Body of pancreas (tissue), 4 donors: ENCODE measurements around the gene TMEM38A. TPM values are rescaled to one million over a fixed set of nuclear protein-coding genes. Genes with fewer than 3 reads are reported as not detected.
"Not testable (repeated sequence)": the region's sequence is repeated elsewhere in the genome, so short reads cannot be mapped to it uniquely, and the experiment has no call there.

ENCODE experiments used
- ATAC-seq: fragments of 150-250 bp; one replicate; pipeline ENCODE4 v1.9.1; 2016
- DNase-seq, 4 donors: peaks; one replicate each; pipeline ENCODE4 v3.0.0-alpha.2; 2019
- H3K27ac ChIP-seq, 4 donors: fragments of 200-600 bp; sonication (generic); 1 replicate in 3 of 4; 2 replicates in 1 of 4; pipeline versions ENCODE4 v1.5.1 to v1.6.1; 2016 to 2019; ENCODE audit warnings: mild to moderate bottlenecking in 1 of 4, mixed read lengths in 1 of 4, moderate library complexity in 1 of 4
- H3K27me3 ChIP-seq, 2 donors: fragments of 200-600 bp; sonication (generic); one replicate each; pipeline ENCODE4 v1.6.0; 2016; ENCODE audit warnings: mild to moderate bottlenecking in 1 of 2
- H3K36me3 ChIP-seq, 2 donors: fragments of 200-600 bp; sonication (generic); replicated peaks in 1 of 2; 2 replicates each; pipeline ENCODE4 v1.5.1; 2016; ENCODE audit warnings: low read depth in 2 of 2; ENCODE audit not compliant: insufficient read depth in 1 of 2
- H3K4me1 ChIP-seq: fragments of 200-600 bp; sonication (generic); one replicate; pipeline ENCODE4 v1.6.0; 2016
- H3K4me3 ChIP-seq, 2 donors: fragments of 200-600 bp; sonication (generic); 1 replicate in 1 of 2; 2 replicates in 1 of 2; pipeline ENCODE4 v1.5.1; 2016 to 2019
- H3K9me3 ChIP-seq, 3 donors: fragments of 200-600 bp; sonication (generic); 1 replicate in 2 of 3; 2 replicates in 1 of 3; pipeline ENCODE4 v1.5.1; 2016
- POLR2A ChIP-seq, 3 donors: fragments of 450-650 bp; IDR thresholded peaks; one replicate each; pipeline ENCODE4 v1.6.1; 2016; ENCODE audit warnings: antibody characterized with exemption in 3 of 3, mild to moderate bottlenecking in 2 of 3
- WGBS, 2 donors: methylation state at CpG; one replicate each; pipeline ENCODE4 v1.1.5; 2017; 5-methylcytosine and 5-hydroxymethylcytosine counted together
- intact Hi-C: fragments of 100-400 bp; cut with DNase I; formaldehyde crosslinking; loops from one replicate; pipeline ENCODE4 v1.15.1; 2023
- total RNA-seq, 2 donors: library from RNA; depleted of rRNA; stranded (reverse); fragments of >200 nt; gene quantifications; one replicate each; pipeline ENCODE4 v1.1.0, GENCODE V29; 2016
- TF ChIP-seq, protein P1 (sequence below), 7 experiments: fragments of 450-650 bp in 4 of 7; fragments of 200-600 bp in 3 of 7; sonication (generic) in 3 of 7; IDR thresholded peaks; one replicate each; pipeline ENCODE4 v1.5.1; 2016 to 2019; ENCODE audit warnings: antibody characterized with exemption in 7 of 7

TMEM38A gene
- total RNA-seq, 2 donors from 2014 or later, result 2.9 to 3.3 TPM

- H3K27me3 ChIP-seq, result no peaks in the 10 kb centered on the region
- no peak overlapping the region for H3K27ac ChIP-seq
- WGBS, 2 donors, result 21% methylated on average over 13 to 14 of the region's 14 CpGs
- no peaks in the 10 kb centered on the region for H3K9me3 ChIP-seq
- peaks cover 10% of the 10 kb centered on the region for H3K4me1 ChIP-seq
- TF ChIP-seq POLR2A (IDR thresholded peaks at IDR 0.05), result no peak
- TF ChIP-seq, protein P1, sequence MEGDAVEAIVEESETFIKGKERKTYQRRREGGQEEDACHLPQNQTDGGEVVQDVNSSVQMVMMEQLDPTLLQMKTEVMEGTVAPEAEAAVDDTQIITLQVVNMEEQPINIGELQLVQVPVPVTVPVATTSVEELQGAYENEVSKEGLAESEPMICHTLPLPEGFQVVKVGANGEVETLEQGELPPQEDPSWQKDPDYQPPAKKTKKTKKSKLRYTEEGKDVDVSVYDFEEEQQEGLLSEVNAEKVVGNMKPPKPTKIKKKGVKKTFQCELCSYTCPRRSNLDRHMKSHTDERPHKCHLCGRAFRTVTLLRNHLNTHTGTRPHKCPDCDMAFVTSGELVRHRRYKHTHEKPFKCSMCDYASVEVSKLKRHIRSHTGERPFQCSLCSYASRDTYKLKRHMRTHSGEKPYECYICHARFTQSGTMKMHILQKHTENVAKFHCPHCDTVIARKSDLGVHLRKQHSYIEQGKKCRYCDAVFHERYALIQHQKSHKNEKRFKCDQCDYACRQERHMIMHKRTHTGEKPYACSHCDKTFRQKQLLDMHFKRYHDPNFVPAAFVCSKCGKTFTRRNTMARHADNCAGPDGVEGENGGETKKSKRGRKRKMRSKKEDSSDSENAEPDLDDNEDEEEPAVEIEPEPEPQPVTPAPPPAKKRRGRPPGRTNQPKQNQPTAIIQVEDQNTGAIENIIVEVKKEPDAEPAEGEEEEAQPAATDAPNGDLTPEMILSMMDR (IDR thresholded peaks at IDR 0.05), result peak; percentile 24 to 78 (median 55)
- H3K36me3 ChIP-seq, result no peaks in the 10 kb centered on the region
- intact Hi-C loops, result no loop called here
- no peak overlapping the region for H3K4me3 ChIP-seq
- DNase-seq (peak; percentile 27 to 49 (median 29)), ATAC-seq (no peak)
Measured at GRCh38 chr19:16714702-16715287, 53.9 kb downstream of the TMEM38A start.

- Histone ChIP-seq H3K4me1 (peaks cover 13% of the 10 kb centered on the region), H3K27me3 (no peaks in the 10 kb centered on the region), H3K9me3 (no peaks in the 10 kb centered on the region), H3K4me3 (no peak overlapping the region), H3K36me3 (no peaks in the 10 kb centered on the region), H3K27ac (no peak overlapping the region)
- TF ChIP-seq POLR2A (IDR thresholded peaks at IDR 0.05), result no peak
- TF ChIP-seq, protein P1 (IDR thresholded peaks at IDR 0.05), result no peak
- 44 to 63% methylated on average over 3 of the region's 3 CpGs for WGBS, 2 donors
- DNase-seq, result no peak
- ATAC-seq, result no peak
- intact Hi-C loops, result no loop called here
Measured at GRCh38 chr19:16715611-16716010, 54.7 kb downstream of the TMEM38A start.

DNA sequence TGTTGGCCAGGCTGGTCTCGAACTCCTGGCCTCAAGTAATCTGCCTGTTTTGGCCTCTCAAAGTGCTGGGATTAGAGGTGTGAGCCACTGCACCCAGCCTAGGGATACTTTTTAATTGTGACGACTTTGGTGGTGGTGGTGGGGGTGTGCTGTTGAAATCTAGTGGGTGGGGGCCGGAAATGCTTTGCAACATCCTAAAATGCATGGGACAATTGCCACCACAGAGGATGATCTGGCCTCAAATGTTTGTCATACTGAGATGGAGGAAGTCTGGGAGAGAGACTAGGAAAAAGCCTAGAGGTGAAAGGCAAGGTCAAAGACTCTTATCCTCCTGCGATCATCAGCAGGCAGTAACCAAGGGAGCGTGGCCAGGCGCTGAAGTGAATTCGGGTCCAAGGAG is 60.1 kb downstream of the TMEM38A start:
- Histone ChIP-seq H3K4me1 (peaks cover 13% of the 10 kb centered on the region), H3K9me3 (no peaks in the 10 kb centered on the region), H3K36me3 (no peaks in the 10 kb centered on the region), H3K27me3 (no peaks in the 10 kb centered on the region), H3K27ac (no peak overlapping the region), H3K4me3 (no peak overlapping the region)
- no peak for DNase-seq
- 52 to 53% methylated on average over 7 of the region's 7 CpGs for WGBS, 2 donors
- no peak for TF ChIP-seq POLR2A (IDR thresholded peaks at IDR 0.05)
- TF ChIP-seq, protein P1 (IDR thresholded peaks at IDR 0.05), result no peak
- intact Hi-C loops, result no loop called here
- no peak for ATAC-seq

DNA sequence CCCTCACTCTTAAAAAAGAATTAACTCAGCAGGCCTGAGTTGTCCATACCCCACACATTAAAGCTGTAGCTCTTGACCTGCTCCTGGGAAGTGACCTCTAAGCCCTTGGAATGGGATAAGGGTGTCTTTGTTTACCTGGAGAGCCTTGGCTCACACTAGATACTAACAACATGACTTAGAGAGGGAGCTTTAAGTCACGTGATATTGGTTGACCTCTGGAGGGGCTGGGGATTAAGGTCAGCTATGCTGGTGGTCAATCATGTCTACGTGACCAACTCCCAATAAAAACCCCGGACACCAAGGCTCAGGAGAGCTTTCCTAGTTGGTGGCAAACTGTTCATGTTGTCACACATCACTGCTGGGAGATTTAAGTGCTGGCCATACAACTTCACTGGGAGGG is 61.7 kb downstream of the TMEM38A start:
- Histone ChIP-seq H3K27me3 (no peaks in the 10 kb centered on the region), H3K27ac (no peak overlapping the region), H3K36me3 (no peaks in the 10 kb centered on the region), H3K9me3 (no peaks in the 10 kb centered on the region), H3K4me1 (peaks cover 13% of the 10 kb centered on the region), H3K4me3 (no peak overlapping the region)
- ATAC-seq (no peak), DNase-seq (no peak)
- WGBS, 2 donors, result 50 to 62% methylated on average over 2 to 3 of the region's 3 CpGs
- intact Hi-C loops, result no loop called here
- TF ChIP-seq, protein P1 (IDR thresholded peaks at IDR 0.05), result no peak
- no peak for TF ChIP-seq POLR2A (IDR thresholded peaks at IDR 0.05)

DNA sequence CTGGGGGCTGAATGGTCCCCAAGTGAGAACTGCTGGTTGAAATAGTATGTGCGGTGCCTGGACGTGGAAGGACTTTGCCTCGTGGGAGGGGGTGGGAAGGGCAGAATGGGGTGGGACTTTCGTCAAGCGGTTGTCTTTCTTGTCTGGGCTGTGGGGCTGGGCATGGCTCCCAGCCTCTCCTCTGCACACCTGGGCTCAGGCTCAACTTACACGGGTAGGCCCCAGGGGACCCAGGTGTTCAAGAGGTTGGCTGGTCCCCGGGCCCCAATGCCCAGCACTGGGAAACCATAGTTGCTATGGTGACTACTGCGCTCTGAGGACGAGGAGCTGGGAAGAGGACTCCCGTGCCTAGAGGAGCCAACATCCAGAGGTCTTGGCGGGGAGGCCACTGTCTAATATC is 66.0 kb downstream of the TMEM38A start:
- 51 to 79% methylated on average over 5 to 11 of the region's 11 CpGs for WGBS, 2 donors
- no peaks in the 10 kb centered on the region for H3K36me3 ChIP-seq
- H3K27me3 ChIP-seq, result no peaks in the 10 kb centered on the region
- no peak overlapping the region for H3K4me3 ChIP-seq
- intact Hi-C loops, result no loop called here
- H3K27ac ChIP-seq, result no peak overlapping the region
- H3K4me1 ChIP-seq, result no peaks in the 10 kb centered on the region
- DNase-seq (no peak), ATAC-seq (no peak)
- no peaks in the 10 kb centered on the region for H3K9me3 ChIP-seq
- no peak for TF ChIP-seq POLR2A (IDR thresholded peaks at IDR 0.05)
- TF ChIP-seq, protein P1 (IDR thresholded peaks at IDR 0.05), result no peak

- DNase-seq, H3K4me3 ChIP-seq, H3K36me3 ChIP-seq, intact Hi-C loops, ATAC-seq, H3K4me1 ChIP-seq, H3K9me3 ChIP-seq, H3K27me3 ChIP-seq, H3K27ac ChIP-seq: not testable (repeated sequence)
- 77 to 84% methylated on average over 4 of the region's 4 CpGs for WGBS, 2 donors
Measured at GRCh38 chr19:16735650-16736266, 74.8 kb downstream of the TMEM38A start.
